T-helper 1 cell treated with Interleukin-12 subunit alpha and Interleukin-12 subunit beta and Interleukin-4 antibody, amounts not matched to agents 30 ng/mL and 1 ng/mL, for 36 hours (primary cell): ENCODE results near the gene RNF152. TPM values are rescaled to one million over a fixed set of nuclear protein-coding genes. Genes with fewer than 3 reads are reported as not detected.

Experiments used
- intact Hi-C: fragments of 100-400 bp; cut with micrococcal nuclease; formaldehyde crosslinking; loops from one replicate; pipeline ENCODE4 v1.15.1; 2024
- total RNA-seq: library from RNA; stranded (reverse); gene quantifications from 2 replicates; pipeline ENCODE4 v1.2.3, GENCODE V29; 2022

RNF152 gene
- total RNA-seq, 1 donor from 2014 or later: 0.05 TPM

GRCh38 chr18:61855449-61856378, 37.1 kb downstream of the RNF152 start:
- intact Hi-C loops: no loop called here

DNA sequence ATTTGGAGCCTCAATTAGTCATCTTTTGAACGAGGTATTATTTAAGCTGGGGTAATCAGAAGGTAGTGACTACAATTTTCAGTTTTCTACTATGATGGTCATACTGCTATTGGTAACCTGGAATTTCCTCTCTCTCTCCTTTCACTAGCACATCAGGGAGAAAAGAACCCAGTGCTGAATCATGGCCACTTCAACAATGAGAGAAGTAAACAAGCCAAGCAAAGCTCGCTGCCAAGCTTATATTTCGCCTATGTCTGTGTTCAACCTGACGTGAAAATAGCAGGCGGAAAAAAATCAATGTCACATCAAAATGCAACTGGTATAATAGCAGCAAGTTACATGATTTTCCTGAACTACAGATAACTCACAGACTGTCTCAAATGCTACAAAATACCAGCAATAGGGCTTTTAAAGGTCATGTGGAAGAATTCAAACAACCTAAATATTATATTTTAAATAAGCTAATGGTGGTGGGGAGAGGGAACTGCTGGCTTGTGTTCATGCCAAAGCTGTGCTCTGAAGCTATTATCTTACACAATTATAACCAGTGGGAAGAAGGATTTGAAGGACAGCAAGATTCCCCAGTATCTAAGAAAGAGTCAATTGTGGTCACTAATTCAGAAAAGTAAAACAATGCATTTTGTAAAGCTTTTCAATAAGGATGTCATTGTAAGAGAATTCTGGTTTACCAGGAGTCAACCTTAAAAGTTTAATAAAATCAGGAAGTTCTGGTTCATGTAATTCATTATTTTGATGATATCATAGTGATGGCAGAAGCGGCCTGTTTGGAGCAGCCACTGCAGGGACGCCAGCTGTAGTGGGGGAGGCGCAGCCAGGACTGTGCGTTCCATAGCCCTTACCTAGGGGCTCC, 38.0 kb downstream of the RNF152 start:
- intact Hi-C loops: no loop called here

GRCh38 chr18:61853855-61854254, 39.0 kb downstream of the RNF152 start:
- intact Hi-C loops: no loop called here

GRCh38 chr18:61852496-61852895, 40.3 kb downstream of the RNF152 start:
- intact Hi-C loops: no loop called here

- intact Hi-C loops: no loop called here
These were observed 40.8 kb downstream of the RNF152 start for GRCh38 chr18:61851940-61852451.

GRCh38 chr18:61851279-61851678, 41.5 kb downstream of the RNF152 start:
- intact Hi-C loops: no loop called here

GRCh38 chr18:61850756-61851155, 42.1 kb downstream of the RNF152 start:
- intact Hi-C loops: no loop called here

DNA sequence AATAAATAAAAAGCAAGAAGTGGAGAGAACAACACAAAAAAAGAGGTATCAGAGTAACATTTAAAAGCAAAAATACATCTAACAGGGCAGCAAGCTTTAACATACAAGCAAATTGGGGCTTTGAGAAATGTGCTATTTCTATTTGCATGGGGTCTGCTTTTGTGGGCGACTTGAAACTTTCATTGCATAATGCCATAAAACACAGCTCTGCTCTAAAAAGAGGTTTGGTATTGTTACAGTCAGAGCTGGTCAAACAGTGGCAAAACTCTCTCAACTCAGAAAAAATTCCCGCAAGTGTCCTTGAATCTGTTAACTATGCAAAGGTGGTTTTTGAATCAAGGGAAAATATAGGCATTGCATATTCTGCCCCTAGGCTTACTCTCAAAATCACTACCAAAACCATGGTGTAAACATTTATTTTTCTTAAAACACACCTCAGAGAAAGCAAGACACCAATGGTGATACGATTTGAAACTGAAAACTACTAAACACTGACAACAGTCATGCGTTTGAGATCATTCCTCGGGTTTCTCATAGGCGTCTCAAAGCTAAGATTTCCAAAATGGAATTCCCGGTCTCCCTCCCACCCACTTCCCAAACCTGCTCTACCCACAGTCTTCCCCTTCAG, 45.5 kb downstream of the RNF152 start:
- intact Hi-C loops: no loop called here

DNA sequence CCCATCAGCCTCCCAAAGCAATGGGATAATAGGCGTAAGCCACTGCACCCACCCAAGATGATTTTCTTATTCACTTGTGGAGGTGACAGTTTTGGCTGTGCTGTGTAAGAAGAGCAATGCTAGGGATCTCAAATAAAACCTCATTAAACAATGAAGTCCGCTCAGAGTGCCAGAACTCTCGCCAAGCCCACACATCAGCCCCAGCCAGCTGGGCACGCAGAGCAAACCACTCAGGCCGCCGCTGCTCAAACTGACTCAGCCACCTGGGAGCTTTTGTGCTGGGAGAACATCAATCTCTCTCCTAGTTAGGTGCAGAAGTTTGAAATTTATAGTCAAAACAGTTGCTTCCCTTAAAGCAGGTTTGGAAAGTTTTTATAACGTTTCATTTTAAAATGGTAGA, 47.6 kb downstream of the RNF152 start:
- intact Hi-C loops: no loop called here

DNA sequence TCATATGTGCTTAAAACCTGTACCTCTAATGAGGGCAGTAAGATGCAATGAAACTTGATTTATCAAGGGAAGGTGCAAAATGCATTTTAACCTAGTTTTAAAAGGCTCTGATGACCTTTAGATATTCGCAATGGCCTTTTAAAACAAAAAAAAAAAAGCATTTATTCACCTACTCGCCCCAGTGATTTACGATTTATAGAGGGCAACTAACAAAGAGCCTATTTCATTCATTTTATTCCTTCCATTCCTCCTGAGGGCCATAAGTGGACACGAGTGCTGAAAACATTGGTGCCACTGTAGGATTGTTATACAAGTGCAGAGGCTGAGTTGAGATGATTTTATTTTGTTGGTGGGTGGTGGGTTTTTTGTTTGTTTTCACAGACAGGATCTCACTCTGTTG, 48.1 kb downstream of the RNF152 start:
- intact Hi-C loops: no loop called here

DNA sequence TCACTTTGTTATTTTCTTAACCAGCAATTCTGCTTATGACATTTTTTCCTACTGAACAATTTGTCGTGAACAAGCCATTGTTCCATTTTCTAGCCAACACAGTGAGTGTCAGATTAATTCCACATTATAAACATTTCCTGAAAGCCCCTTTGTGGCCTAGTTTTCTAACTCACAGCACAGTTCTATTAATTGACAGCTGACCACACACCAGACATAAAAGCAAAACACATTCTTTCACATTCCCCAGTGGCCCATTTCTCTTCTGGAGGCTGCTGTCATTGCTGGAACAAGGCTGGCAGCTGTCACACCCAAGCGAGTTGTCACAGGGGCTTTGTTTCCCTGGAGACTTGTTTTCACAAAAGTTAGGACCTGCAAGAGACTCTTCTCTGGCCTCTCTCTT, 50.7 kb downstream of the RNF152 start:
- intact Hi-C loops: no loop called here

DNA sequence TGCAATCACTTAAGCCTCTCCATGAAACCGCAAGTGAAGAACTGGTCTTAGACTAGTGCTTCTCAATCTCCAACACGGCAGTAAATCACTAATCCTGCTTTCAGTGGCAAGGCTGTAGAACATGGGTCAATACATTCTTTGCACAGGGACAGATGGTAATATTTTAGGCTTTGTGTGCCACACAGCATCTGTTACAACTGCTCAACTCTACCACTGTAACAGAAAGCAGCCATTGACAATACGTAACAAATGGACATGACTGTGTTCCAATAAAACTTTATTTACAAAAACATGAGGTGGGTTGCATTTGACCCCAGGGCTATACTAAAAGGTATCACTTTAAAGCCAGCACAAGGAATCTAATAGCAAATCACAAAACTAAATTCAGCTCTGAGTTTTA, 51.1 kb downstream of the RNF152 start:
- intact Hi-C loops: no loop called here

GRCh38 chr18:61840324-61840723, 52.5 kb downstream of the RNF152 start:
- intact Hi-C loops: no loop called here

DNA sequence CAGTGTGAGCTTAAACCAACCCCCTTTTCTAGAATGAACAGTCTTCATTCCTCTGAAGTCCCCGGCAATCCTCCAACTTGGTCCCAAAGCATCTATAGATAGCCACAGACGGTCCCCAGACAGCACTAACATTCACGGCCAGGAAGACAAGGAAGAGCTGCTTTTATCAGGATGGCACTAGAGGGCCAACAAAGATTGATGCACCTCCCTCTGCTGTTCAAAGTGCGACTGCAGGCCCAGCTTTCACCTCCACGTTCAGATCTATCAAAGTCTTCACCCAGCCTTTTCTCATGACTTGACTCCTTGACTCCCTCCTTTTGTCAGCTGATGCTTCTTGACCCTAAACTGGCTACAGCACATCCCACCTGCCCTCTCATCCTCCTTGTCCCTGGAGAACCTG, 54.3 kb downstream of the RNF152 start:
- intact Hi-C loops: no loop called here

DNA sequence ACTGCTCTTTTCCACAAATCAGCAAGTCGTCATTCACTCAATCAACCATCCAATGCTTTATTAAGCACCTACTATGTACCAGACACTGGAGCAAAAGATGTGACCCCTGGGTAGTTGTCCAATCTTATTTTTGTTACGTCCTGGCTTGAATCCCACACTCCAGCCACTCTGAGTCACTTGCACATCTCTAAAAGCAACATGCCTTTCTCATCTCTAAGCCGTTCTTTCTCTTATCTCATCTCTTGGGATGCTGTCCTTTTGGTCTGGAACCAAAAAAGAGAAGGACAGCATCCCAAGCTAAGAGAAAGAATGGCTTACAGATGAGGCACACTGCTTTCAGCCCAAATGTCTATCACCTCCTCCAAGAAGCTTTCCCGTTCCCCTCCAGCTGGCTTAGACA, 58.8 kb downstream of the RNF152 start:
- intact Hi-C loops: no loop called here

DNA sequence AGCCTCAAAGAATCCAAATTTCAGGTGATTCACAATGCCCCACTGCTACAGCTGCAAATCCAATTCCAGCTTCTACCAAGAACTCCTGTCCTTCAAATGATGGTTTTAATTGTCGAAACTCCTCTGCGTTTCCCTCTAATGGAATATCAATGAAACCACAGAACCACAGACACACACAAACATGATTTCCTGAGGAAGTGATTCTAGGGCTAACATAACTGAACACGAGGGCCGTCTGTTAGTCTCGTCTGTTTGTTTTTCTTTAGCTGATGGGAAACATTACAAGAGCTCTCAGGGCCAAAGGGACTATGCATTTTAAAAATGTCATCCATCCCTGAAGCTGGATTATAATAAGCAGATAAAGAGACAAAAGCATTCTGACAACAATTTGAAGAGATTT, 59.4 kb downstream of the RNF152 start:
- intact Hi-C loops: no loop called here

DNA sequence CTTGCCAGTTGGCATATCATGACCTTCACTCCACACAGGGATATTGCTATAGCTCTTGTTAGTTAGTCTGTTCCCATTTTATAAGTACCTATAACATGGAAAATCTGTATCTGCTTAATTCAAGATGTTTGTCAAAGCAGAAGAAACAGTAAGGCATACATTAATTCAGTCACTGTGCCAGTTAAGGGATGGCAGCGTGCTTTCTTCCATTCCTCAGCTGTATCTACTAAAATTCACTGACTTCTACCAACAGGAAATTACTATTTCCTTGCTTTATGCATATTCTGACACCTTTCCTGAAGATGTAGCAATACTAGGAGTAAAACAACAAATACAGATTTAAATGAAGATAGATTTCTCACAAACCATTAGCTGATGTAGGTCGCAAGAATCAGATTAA, 59.9 kb downstream of the RNF152 start:
- intact Hi-C loops: no loop called here

- intact Hi-C loops: no loop called here
These were observed 61.7 kb downstream of the RNF152 start for GRCh38 chr18:61831071-61831470.

DNA sequence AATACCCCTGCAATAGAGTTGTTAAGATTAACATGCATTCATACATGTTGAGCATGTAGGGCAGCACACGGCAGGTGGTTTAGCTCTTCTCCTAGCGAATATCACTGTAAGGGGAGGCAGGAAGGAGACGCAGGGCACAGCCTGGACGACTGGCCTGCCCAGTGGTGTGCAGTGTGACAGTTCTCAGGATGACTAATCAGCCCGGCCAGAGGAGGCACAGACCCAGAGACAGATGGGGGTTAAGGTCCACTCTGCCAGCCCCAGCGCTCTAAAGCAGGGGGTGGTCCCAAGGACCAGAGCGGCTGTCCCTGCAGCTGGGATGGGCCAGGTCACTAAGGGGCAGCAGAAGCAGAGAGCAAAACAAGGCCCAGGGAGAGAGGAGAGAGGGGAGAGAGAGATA, 63.7 kb downstream of the RNF152 start:
- intact Hi-C loops: no loop called here

GRCh38 chr18:61827591-61827990, 65.2 kb downstream of the RNF152 start:
- intact Hi-C loops: no loop called here

- intact Hi-C loops: no loop called here
These were observed 67.4 kb downstream of the RNF152 start for GRCh38 chr18:61825386-61825785.
